CD4-positive, alpha-beta T cell treated with Interleukin-15 for 4 hours (primary cell): Measurements from ENCODE around the gene POLR2L.

Experiments used
- DNase-seq: peaks from one replicate; pipeline ENCODE4 v3.0.0-alpha.2; 2020; ENCODE audit warnings: low spot score

POLR2L gene

DNA sequence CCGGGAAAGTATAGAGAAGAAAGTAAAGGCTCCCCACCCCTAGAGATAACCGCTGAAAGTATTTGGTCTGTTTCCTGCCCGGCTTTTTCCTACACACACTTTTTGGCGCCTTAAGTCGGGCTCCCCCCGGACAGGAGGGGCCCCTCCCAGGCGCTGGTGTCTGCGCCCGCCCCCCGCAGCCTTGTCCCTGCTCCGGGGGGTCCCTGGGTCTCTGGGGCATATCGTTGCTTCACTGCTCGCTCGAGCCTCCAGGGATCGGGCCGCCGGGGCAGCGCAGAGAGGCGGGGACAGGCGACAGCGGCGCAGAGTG lies 15.5 kb downstream of the POLR2L start:
- no peak for DNase-seq

DNA sequence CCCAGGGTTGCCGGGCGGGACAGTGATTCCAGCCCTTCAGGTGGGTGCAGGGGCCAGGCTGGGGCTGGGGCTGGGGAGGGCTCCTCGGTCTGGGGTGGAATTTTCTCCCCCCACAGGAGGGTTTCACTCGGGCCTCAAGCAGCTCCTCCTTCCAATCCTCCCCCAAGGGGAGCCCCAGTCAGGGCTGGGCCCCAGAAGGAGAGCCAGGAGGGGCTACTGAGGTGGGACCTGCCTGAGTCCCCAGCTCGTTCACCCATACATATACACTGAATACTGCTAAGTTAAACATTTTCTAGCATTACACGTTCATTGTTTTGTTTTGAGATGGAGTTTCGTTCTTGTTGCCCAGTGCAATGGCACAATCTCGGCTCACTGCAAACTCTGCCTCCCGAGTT lies 16.1 kb downstream of the POLR2L start:
- no peak for DNase-seq

DNA sequence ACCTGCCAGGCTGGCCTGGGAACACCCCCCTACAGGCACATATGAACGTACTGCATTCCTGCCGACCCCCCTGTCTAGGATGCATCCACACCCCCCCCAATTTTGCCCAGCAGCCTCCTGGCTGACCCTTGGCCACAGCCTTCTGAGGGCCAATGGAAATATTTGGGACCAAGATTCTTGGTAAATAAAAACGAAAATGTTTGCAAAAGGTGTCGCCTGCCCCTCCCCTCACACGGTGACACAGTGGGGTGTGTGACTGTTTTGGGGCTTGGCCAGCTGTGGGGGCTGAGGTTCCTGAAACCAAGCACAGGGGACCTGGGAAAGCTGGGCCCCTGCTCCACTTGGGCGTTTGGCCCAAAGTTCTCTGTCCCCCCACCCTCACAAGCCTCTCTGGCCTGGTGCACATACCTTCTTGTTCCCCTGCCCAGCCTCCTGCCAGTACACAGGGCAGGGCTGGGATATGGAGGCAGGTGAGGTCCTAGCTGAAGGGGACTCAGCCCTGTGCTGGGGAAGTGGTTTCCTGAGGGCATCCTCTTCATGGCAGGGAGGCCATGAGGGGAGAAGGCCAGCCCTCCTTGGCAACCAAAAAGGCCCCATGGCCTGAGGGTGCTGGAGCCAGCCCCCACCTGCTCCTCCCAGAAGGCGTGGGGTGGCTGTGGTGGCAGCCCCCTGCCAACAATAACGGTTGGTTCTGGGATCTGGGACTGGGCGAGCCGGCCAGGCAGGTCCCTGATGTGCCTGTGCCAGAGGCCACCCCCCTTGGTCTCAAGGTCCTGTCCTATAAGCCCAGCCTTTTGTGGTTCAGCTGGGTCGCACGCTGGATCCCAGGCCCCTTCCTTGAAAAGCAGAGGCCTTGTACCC lies 16.7 kb downstream of the POLR2L start:
- DNase-seq = no peak

DNA sequence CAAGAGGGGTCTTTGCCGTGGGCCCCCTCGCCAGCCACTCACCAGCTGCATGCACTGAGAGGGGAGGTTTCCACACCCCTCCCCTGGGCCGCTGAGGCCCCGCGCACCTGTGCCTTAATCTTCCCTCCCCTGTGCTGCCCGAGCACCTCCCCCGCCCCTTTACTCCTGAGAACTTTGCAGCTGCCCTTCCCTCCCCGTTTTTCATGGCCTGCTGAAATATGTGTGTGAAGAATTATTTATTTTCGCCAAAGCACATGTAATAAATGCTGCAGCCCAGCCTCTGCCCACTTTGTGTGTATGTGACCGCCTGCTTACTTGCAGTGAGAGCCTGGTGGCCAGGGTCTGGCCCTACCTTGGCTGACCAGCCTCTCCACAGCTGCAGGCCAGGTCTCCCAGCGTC lies 17.4 kb downstream of the POLR2L start:
- no peak for DNase-seq

DNA sequence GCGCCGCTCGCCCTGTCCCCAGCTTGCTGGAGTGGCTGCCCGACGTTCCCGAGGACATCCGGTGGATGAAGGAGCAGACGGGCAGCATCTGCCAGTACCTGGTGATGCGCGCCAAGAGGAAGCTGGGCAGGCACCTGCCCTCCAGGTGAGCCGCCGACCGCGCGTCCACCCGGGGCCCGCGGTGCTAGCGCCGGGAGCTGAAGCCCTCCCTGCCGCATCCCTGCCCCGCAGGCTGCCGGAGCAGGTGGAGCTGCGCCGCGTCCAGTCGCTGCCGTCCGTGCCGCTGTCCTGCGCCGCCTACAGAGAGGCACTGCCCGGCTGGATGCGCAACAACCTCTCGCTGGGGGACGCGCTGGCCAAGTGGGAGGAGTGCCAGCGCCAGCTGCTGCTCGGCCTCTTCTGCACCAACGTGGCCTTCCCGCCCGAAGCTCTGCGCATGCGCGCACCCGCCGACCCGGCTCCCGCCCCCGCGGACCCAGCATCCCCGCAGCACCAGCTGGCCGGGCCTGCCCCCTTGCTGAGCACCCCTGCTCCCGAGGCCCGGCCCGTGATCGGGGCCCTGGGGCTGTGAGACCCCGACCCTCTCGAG lies 17.9 kb downstream of the POLR2L start:
- no peak for DNase-seq

DNA sequence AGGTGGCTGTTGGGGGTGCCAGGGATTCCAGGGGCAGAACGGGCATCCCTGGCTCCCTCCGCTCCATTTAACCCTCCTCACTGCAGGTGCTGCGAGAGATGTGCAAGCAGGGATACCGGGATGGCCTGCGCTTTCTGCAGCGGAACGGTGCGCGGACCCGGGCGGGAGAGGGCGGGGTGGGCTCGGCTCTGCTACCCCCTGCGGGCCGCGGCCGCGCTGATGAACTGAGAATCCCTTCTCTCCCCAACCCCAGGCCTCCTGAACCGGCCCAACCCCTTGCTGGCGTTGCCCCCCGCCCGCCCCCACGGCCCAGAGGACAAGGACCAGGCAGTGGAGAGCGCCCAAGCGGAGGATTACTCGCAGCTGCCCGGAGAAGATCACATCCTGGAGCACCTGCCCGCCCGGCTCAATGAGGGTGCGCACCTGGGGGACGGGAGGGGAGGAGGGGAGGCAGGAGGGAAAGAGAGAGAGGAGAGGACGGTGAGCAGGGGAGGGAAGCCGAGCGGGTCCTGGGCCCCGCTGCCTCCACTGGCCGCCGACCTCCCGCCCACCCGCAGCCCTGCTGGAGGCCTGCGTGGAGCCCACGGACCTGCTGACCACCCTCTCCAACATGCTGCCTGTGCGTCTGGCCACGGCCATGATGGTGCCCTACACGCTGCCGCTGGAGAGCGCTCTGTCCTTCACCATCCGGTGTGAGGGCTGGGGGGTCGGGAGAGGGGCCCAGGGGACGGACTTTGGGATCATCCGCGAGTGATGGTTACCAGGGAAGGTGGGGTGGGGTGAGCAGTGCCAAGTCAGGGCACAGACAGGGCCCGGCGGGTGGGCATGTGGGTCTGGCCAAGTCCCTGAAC lies 18.7 kb downstream of the POLR2L start:
- no peak for DNase-seq

DNA sequence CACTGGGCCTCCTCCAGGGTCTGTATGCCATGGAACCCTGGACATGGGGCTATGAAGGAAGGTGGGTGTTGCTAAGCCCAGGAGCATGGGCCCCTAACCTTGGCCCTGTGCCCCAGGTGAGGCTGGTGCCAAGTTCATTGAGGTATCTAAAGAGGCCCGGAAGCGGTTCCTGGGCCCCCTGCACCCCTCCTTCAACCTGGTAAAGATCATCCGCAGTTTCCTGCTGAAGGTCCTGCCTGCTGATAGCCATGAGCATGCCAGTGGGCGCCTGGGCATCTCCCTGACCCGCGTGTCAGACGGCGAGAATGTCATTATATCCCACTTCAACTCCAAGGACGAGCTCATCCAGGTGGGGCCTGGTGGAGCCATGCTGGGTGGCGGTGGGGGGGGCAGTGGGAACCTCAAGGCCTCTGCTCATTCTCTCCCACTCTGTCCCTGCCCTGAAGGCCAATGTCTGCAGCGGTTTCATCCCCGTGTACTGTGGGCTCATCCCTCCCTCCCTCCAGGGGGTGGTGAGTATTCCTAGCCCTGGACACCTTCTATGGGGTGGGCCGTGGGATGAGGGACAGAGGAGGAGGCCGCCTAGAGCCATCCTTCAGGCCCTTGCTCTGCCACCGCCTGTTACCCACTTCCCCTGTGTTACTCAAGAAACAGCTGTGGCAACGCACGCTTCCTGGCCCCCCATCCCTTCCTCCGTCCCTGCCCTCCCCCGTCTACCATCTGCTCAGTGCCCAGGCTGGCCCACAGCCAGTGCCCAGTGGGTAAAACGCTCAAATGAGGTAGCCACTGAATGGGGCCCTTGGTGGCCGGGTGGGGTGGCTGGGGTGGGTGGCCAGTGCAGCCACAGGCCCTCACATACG lies 20.6 kb downstream of the POLR2L start:
- no peak for DNase-seq

DNA sequence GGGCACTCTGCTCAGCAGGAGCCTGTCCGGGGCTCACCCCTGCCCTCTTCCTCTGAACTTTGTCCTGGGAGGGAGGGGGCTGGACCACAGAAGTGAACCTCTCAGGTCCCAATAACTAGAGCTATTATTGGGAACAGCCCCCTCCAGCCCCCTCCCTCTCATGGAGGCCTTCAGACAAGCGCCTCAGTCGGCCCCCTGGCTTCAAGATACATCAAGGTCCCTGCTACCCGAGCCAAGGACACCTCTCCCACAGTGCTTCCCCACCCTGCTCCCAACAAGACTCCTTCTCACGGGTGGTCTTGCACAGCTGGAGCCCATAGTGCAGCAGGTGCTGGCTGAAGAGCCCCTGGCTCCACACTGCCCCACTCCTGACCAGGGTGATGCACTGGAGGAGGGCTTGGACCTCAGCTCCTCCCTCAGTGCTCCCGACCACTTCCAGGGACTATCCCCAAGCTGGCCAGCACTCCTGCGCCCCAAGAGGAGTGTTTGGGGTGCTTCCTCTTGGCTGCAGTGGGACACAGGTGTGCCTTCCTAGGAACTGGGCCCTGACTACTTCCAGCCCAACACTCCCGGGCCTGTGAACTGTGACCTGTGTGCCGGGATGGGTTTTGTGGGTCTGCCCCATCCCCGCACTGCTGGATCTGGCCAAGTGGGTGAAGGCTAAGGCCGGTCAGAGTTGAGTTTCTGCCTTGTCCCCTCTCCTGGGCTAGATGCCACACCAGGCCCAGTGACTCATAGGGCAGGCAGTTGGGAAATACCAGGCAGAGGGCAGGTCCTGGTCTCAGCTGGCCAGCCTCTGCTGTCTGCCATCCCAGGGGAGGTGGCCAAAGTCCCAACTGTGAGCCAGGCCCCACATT lies 21.4 kb downstream of the POLR2L start:
- DNase-seq = no peak

DNA sequence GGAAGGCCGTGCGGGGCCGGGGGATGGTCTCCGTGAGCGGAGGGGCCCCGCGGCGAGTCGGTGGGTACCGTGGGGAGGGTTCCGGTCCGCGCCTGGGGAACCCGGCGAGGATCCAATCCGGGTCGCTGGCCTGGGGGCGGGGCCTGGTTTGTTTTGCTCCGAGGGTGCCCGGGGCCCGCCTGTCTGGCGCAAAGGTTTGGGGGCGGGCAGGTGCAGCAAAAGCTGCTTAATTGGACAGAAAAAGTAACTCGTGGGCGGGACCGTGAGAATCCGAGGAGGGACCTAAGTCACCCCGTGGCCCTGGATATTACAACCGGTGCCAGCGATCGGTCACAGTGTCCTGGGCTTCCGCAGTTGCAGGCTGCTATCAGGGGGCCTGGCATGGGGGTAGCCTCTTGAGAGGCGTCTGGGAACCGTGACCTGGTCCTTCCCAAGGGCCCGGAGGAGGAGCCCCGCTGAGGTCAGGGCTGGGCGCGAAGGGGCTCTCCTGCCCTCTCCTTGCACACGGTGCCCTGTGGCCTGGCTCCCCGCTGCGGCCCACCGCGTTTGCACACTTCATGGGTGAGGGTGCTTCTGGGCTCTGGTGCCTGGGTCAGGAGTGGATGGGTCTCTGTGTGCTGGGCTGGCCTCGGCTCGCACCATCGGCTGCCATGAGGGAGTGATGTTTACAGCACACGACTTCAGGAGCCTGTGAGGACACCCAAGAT lies 22.2 kb downstream of the POLR2L start:
- peak; percentile 94 for DNase-seq

DNA sequence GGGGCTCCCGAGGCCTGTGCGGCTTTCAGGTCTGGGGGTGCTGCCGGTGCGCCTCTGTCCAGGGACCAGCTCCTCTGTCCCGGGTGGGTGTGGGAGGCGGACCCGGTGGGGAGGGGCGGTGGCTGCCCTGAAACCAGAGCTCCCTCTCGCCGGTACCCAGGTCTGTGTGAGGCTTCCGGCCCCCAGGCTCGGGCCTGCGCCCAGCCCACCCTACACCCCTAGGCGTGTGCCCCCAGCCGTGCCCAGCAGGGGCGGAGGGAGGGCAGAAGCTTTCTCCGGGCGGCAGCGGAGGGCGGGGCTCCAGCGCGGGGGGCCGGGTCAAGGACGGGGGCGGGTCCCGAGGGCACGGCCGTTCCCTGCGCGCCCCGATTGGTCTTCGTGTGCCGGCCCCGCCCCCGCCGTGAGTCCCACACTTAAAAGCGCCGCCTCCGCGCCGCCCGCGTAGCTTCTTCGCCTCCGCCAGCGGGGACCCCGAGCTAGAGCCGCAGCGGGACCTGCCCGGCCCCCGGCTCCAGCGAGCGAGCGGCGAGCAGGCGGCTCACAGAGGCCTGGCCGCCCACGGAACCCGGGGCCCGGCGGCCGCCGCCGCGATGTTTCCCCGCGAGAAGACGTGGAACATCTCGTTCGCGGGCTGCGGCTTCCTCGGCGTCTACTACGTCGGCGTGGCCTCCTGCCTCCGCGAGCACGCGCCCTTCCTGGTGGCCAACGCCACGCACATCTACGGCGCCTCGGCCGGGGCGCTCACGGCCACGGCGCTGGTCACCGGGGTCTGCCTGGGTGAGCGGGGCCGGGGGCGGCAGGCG lies 23.0 kb downstream of the POLR2L start:
- DNase-seq = peak; percentile 91

DNA sequence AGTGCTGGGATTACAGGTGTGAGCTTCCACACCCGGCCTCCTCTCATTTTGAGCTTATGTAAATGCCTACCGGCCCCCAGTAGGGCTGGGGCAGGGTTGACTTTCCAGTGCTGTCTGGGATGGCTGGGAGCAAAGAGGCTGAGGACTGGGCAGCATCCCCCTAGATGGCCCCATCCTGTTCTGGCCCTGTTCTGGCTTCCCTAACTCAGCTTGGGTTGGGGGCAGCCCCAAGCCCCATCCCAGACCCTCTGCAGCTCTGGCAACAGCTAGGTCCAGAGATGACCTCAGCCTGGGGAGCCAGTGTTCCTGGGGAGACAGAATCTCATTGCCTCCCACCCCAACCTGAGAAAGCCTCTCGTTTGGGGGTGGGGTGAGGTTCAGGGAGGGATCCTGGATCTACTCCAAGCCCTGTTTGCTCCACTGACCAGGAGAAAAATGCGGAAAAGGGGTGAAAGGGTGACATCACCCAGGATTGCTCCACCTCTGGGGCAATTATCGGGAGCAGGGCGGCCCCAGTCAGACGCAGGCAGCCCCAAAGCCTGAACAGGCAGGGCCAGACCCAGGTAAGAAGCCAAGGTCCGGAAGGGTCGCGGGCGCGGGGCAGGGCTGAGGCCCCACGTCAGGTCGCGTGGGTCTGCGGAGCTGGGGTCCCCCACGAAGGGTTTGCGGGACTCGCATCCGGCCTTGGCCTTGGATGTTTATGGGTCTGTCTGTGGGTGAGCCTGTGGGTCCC lies 23.8 kb downstream of the POLR2L start, which contains the start of gene PNPLA2:
Gene PNPLA2, plus strand, starts transcription at position 519 of the 733 bp plus-strand sequence. CDS start 805 bp downstream, outside the sequence.
- DNase-seq = no peak

DNA sequence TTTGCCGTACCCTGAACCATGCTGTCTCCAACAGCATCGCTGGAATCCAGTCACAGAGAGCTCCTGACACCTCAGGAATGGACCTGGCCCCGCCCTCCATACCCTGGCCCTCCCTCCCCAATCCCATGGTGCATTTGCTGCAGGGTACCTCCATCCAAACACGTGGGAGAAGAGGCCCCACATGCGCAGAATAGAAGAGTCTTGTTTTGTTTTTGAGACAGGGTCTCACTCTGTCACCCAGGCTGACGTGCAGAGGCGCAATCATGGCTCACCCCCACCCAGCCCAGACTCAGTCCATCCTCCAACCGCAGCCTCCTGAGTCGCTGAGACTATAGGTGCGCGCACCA lies 25.9 kb downstream of the POLR2L start:
- DNase-seq = no peak

DNA sequence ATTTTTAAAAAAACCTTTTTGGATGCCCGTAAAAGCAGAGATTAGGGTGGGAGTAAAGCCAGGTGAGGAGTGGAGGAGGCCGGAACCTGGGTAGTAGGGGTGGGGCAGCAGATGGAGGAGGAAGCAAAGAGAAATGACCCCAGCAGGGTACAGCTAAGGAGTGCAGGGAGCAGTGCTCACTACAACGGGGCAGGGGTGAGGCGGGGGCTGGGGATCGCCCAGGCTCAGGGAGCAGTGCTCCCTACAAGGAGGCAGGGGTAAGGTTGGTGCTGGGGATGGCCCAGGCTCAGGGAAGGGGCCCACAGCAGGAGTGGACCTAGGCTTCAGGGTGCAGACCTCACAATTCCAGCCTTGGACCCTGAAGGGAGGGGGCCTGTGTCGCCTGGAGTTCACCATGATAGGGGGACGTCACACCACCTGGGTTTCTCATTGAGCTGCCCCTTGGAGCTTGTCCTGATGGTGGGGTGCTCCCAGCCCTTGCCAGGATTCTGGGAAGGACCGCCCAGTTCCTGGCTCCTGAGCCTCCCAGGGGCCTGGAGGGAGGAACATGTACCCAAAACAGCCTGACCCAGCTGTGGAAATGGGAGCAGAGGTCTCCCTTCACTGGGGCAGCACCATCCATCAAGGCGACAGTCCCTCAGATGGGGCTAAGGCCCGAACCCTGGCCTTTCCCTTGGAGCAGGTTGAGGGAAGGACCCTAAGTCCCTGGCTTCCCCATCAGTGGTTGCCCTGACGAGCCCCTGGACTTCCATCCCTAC lies 26.5 kb downstream of the POLR2L start:
- no peak for DNase-seq

DNA sequence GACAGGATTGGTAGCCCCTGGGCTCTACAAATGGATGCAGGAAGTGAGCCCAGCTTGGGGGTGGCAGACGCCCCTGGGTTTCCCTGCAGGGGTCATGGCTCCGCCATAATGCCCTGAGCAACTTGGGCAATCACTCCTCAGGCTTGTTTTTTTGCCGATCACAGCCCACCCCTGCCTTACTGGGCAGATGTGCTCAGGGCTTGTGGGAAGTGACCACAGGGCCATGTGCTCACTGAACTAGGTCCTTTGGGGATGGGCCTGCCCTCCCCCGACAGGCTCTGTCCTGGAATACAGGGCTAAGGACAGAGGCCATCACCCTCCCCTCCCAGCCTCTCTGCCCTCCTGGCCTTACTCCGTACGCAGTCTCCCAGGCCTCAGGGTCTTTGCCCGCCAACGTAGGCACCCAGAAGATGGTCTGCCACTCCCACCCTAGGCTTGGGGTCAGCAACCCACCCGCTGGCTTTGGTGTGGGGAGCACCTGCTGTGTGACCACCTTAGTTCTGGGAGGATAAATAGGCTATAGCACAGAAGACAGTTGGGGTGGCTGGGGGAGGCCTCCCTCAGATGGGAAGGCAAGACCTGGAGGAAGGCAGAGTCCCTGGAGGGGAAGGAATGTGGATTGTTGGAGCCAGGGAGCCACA lies 28.8 kb downstream of the POLR2L start:
- DNase-seq = no peak

DNA sequence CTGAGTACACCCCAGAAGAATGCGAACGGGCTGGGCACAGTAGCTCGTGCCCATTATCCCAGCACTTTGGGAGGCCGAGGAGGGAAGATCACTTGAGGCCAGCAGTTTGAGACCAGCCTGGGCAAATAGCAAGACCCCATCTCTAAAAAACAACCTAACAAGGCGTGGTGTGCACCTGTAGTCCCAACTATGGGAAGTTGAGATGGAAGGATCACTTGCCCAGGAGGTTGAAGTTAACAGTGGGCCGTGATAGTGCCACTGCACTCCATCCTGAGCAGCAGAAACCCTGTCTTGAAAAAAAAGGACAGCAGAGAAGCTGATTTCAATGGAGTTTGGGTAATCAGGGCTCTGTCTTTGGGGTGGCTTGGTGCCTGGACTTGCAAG lies 29.3 kb downstream of the POLR2L start:
- DNase-seq = no peak

DNA sequence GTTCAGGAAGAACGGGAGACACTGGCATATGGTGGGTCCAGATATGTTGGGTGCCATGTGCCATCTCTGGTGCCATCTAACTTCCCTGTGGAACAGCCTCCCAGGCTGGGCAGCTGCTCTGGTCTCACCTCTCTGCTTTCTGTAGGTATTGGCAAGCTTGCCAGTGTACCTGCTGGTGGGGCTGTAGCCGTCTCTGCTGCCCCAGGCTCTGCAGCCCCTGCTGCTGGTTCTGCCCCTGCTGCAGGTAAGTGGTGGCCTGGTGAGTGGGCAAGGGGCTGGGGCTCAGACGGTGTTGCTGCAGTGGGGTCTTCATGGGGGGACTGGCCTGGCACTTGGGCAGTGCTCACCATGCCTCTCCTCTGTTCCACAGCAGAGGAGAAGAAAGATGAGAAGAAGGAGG lies 29.9 kb downstream of the POLR2L start:
- DNase-seq = no peak

DNA sequence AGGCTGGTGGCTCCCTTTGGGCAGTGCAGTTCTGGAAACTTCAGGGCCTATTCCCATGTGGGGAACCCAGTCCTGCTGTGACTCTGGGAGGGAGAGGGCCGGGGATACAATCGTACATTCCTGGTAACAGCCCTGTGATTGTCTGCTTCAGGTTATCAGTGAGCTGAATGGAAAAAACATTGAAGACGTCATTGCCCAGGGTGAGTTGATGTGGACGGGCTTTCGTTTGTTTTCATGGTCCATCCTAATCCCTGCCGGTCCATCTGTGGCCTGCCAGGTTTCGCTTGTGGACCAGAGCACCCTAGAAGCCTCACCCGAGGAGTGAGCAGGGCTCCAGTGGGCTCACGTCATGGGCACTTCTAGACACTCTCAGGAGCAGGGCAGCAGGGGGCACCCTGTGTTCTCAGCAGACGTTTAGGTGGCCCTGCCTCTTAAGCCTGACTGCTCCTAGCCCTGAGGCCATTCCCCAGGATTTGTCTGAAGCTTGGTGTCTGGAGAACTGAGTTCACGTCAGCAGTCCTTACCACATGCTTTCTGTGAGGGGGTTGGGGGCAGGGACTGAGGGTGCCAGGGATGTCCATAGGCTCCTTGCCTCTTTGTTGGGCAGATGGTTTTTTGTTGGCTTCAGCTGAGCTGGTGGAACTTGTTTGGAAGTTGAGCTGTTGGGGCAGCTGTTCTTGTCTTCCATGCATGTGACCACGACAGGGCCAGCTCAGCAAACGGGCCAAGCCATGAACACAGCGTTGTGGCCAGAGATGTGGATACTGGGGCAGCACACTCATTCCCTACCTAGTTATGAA lies 30.7 kb downstream of the POLR2L start:
- DNase-seq = no peak
